Occipital lobe (tissue), 2 donors: ENCODE measurements around the gene CA12. TPM values are rescaled to one million over a fixed set of nuclear protein-coding genes. Genes with fewer than 3 reads are reported as not detected.

Experiments used
- DNase-seq: peaks from one replicate; lab custom pipeline; 2025; lab: John Stamatoyannopoulos, UW
- total RNA-seq: library from RNA; depleted of rRNA; stranded (reverse); fragments of >200 nt; gene quantifications from one replicate; pipeline ENCODE4 v1.2.3, GENCODE V29; 2014

Gene CA12
- total RNA-seq, 1 donor from 2014 or later: 8.7 TPM

DNA sequence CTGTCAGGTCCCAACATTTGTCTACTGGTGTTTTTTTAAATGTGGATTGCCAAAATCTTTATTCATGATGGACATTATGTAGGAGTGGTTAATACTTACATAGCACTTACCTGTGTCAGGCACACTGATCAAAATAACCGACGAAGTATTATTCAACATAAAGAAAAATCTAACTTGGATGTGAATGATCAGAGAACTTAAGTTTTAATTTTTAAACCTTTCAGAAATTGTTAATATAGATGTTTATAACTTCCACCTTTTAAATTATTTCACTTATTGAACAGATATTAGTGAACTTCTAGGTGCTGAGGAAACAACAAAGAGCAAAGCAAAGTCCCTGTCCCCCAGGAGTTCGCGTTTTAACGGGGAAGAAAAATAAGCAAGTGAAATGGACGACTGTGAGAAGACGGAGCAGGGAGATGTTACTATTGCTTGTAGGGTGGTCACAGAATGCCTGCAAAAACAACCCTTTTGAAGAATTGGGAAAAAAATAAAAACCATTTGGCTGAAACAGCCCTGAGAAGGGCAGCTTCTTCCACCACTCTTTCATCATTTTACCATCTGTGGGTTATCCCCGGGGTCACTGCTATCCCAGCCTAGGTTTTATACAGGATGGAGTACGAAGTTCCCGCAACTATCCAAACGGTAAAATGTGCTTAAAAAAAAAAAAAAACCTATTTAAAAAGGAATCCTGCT lies 105.2 kb downstream of the CA12 start:
- DNase-seq: no peak

DNA sequence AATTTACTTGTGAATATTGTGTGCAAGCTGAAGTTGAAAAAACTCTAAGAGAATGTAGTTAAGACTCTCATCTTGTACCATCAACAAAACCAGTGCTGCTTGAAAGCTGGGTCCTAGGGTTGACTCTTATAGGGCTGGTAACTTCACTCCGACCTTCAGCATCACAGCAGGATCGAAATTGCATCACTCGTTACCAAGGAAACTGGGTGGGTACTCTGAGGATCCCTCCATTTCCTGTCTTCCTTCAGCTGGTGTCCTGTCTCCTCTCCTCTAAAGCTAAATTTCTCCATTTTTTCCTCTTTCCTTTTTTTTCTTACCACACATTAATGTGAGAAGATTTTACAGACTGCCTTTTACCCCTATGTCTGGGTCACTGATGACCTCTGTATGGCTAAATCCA lies 107.2 kb downstream of the CA12 start:
- no peak for DNase-seq

Other genes starting within 250 kb of the CA12 start
- 20.0 TPM for gene RPS27L, start 224.4 kb downstream of the CA12 start, total RNA-seq
- gene RAB8B, start 192.2 kb downstream of the CA12 start, total RNA-seq: 134 TPM
- 30.6 TPM for gene APH1B, start 104.2 kb downstream of the CA12 start, total RNA-seq
- gene USP3, start 122.7 kb upstream of the CA12 start, total RNA-seq: 86.4 TPM
- gene FBXL22, start 215.5 kb upstream of the CA12 start, total RNA-seq: 0.47 TPM